H1 (cell line): ENCODE measurements around the gene PLCB1. TPM values are rescaled to one million over a fixed set of nuclear protein-coding genes. Genes with fewer than 3 reads are reported as not detected.

Source experiments
- CEBPB ChIP-seq: IDR thresholded peaks from 2 replicates; pipeline ENCODE4 v1.6.1; 2012; ENCODE audit warnings: low read depth, low read length
- CHD1 ChIP-seq: IDR thresholded peaks from 2 replicates; pipeline ENCODE4 v1.6.1; 2012; ENCODE audit warnings: low read depth, low read length, improper control_type of control experiment
- CTCF ChIP-seq, 3 experiments: IDR thresholded peaks; 1 replicate in 2 of 3; 2 replicates in 1 of 3; pipeline versions ENCODE4 v1.5.1 to v1.6.1; 2011; ENCODE audit warnings: low read length in 3 of 3, mild to moderate bottlenecking in 3 of 3, inconsistent platforms in 2 of 3, low read depth in 1 of 3, moderate library complexity in 1 of 3; ENCODE audit not compliant: insufficient read depth in 1 of 3; ENCODE audit errors: control extremely low read depth in 1 of 3
- HDAC2 ChIP-seq, 2 experiments: fragments of 300-600 bp in 1 of 2; sonication (generic) in 1 of 2; IDR thresholded peaks; 2 replicates each; pipeline ENCODE4 v1.6.1; 2011 to 2012; ENCODE audit warnings: low read depth in 2 of 2, low read length in 2 of 2, mild to moderate bottlenecking in 2 of 2, moderate library complexity in 2 of 2, borderline replicate concordance in 1 of 2, inconsistent platforms in 1 of 2
- NRF1 ChIP-seq: IDR thresholded peaks from 2 replicates; pipeline ENCODE4 v1.6.1; 2011; ENCODE audit warnings: mild to moderate bottlenecking, low read depth, low read length, improper control_type of control experiment
- PHF8 ChIP-seq: fragments of 200-600 bp; sonication (generic); conservative IDR thresholded peaks from 2 replicates; pipeline ENCODE4 v1.7.1; 2012; ENCODE audit warnings: low read depth, mild to moderate bottlenecking, inconsistent platforms, low read length, moderate library complexity
- SP1 ChIP-seq: IDR thresholded peaks from 2 replicates; pipeline ENCODE4 v1.6.1; 2011; ENCODE audit warnings: low read depth, low read length
- SP2 ChIP-seq: IDR thresholded peaks from 2 replicates; pipeline ENCODE4 v1.6.1; 2012; ENCODE audit warnings: mild to moderate bottlenecking, low read length, inconsistent platforms
- TBP ChIP-seq: IDR thresholded peaks from 2 replicates; pipeline ENCODE4 v1.6.1; 2011; ENCODE audit warnings: low read depth, low read length, improper control_type of control experiment
- ZNF274 ChIP-seq: IDR thresholded peaks from 2 replicates; pipeline ENCODE4 v1.7.0; 2012; ENCODE audit warnings: low read length, borderline replicate concordance; ENCODE audit errors: extremely low read depth
- polyA plus RNA-seq, 7 experiments: library from polyadenylated mRNA; depleted of rRNA in 3 of 7; stranded (reverse) in 5 of 7; unstranded in 2 of 7; fragments of >200 nt in 5 of 7; fragments of 200-250 nt in 2 of 7; gene quantifications; 1 replicate in 5 of 7; 2 replicates in 1 of 7; 4 replicates in 1 of 7; pipeline versions ENCODE4 v1.2.1 to v1.2.3, GENCODE V29; 2011 to 2013; ENCODE audit warnings: missing spikeins in 2 of 7, mixed read lengths in 2 of 7
- total RNA-seq: library from RNA; stranded (reverse); fragmentation: NEBNext Ultra II Directional; extraction: Animal tissue kit (Norgen Biotek cat#: 25700); gene quantifications from 2 replicates; pipeline ENCODE4 v1.2.1, GENCODE V29; 2021

Gene PLCB1
- total and polyA plus RNA-seq, 2 of the 8 experiments (the other 6 are each of a cell fraction or from before 2014, with no cell fraction given): 2.6 to 9.1 TPM

GRCh38 chr20:8242827-8243724, 111.0 kb downstream of the PLCB1 start (continued):
- TF ChIP-seq SP2 (no peak), CEBPB (no peak), CHD1 (no peak), SP1 (no peak), PHF8 (no peak), CTCF (IDR thresholded peaks at IDR 0.05; ENCODE audit: control extremely low read depth in 1 of 3, insufficient read depth in 1 of 3, low read depth in 1 of 3, low read length in 3 of 3) (no peak), TBP (no peak), HDAC2 (IDR thresholded peaks at IDR 0.05; ENCODE audit: borderline replicate concordance in 1 of 2, low read depth in 2 of 2, low read length in 2 of 2) (no peak), ZNF274 (no peak), NRF1 (no peak)
